Mesendoderm (in vitro differentiated cells): ENCODE measurements around the gene AP2A2.

Source experiments
- DNase-seq: peaks from one replicate; pipeline ENCODE4 v3.0.0; 2013
- H2AK5ac ChIP-seq: 2 replicates; pipeline ENCODE4 v1.6.1; 2013; ENCODE audit warnings: low read length, inconsistent platforms
- H2BK120ac ChIP-seq: 2 replicates; pipeline ENCODE4 v1.6.1; 2013; ENCODE audit warnings: low read depth, mild to moderate bottlenecking, low read length, moderate library complexity, mixed read lengths
- H2BK15ac ChIP-seq: replicated peaks from 2 replicates; pipeline ENCODE4 v1.6.1; 2013; ENCODE audit warnings: low read depth, mild to moderate bottlenecking, moderate library complexity
- H2BK5ac ChIP-seq: 2 replicates; pipeline ENCODE4 v1.6.1; 2013; ENCODE audit warnings: low read length, inconsistent platforms
- H3K18ac ChIP-seq: 2 replicates; pipeline ENCODE4 v1.6.1; 2013; ENCODE audit warnings: mild to moderate bottlenecking, low read length, mixed read lengths
- H3K23ac ChIP-seq: one replicate; pipeline ENCODE4 v1.6.1; 2013; ENCODE audit warnings: low read length
- H3K27ac ChIP-seq: 2 replicates; pipeline ENCODE4 v1.5.1; 2013; ENCODE audit warnings: low read depth, mild to moderate bottlenecking, inconsistent platforms, low read length, moderate library complexity
- H3K27me3 ChIP-seq: 2 replicates; pipeline ENCODE4 v1.6.1; 2013; ENCODE audit warnings: low read length, control low read depth, mild to moderate bottlenecking, inconsistent platforms; ENCODE audit not compliant: insufficient read depth, poor library complexity
- H3K36me3 ChIP-seq: 2 replicates; pipeline ENCODE4 v1.6.1; 2013; ENCODE audit warnings: low read length, inconsistent platforms; ENCODE audit not compliant: control insufficient read depth, insufficient read depth
- H3K4ac ChIP-seq: one replicate; pipeline ENCODE4 v1.6.1; 2013; ENCODE audit warnings: low read depth, mild to moderate bottlenecking, low read length, moderate library complexity
- H3K4me1 ChIP-seq: 2 replicates; pipeline ENCODE4 v1.6.1; 2013; ENCODE audit warnings: low read depth, low read length, inconsistent platforms; ENCODE audit not compliant: control insufficient read depth
- H3K4me2 ChIP-seq: 2 replicates; pipeline ENCODE4 v1.6.1; 2013; ENCODE audit warnings: low read length
- H3K4me3 ChIP-seq: 2 replicates; pipeline ENCODE4 v1.5.1; 2013; ENCODE audit warnings: mild to moderate bottlenecking, low read length
- H3K56ac ChIP-seq: one replicate; pipeline ENCODE4 v1.6.1; 2013; ENCODE audit warnings: low read length
- H3K79me1 ChIP-seq: 2 replicates; pipeline ENCODE4 v1.6.1; 2013; ENCODE audit warnings: low read length, inconsistent platforms
- H3K79me2 ChIP-seq: 2 replicates; pipeline ENCODE4 v1.6.1; 2013; ENCODE audit warnings: mild to moderate bottlenecking, low read length; ENCODE audit not compliant: control insufficient read depth, insufficient read depth
- H3K9ac ChIP-seq: 2 replicates; pipeline ENCODE4 v1.6.1; 2013; ENCODE audit warnings: low read length, inconsistent platforms
- H4K5ac ChIP-seq: one replicate; pipeline ENCODE4 v1.6.1; 2013; ENCODE audit warnings: low read length
- H4K8ac ChIP-seq: one replicate; pipeline ENCODE4 v1.6.1; 2013; ENCODE audit warnings: low read depth, mild to moderate bottlenecking, control low read depth, low read length, moderate library complexity
- WGBS: extraction: QIAGEN DNeasy Blood & Tissue Kit; methylation state at CpG from one replicate; pipeline ENCODE4 v1.1.7; 2013; ENCODE audit warnings: low lambda C conversion rate, missing lambda C conversion rate; ENCODE audit not compliant: insufficient coverage; ENCODE audit errors: extremely low coverage; 5-methylcytosine and 5-hydroxymethylcytosine counted together

AP2A2 gene

GRCh38 chr11:1010551-1011319, 85.1 kb downstream of the AP2A2 start:
- H3K4ac ChIP-seq: no peak overlapping the region
- H3K4me2 ChIP-seq: no peak overlapping the region
- no CpG with 5 or more reads among the region's 35 CpGs for WGBS
- no peaks in the 10 kb centered on the region for H3K27me3 ChIP-seq
- no peak for DNase-seq
- H3K56ac ChIP-seq: no peak overlapping the region
- no peaks in the 10 kb centered on the region for H3K79me2 ChIP-seq
- no peak overlapping the region for H3K4me3 ChIP-seq
- no peaks in the 10 kb centered on the region for H3K4me1 ChIP-seq
- no peak overlapping the region for H4K8ac ChIP-seq
- no peak overlapping the region for H3K9ac ChIP-seq
- H3K27ac ChIP-seq: no peak overlapping the region
- H4K5ac ChIP-seq: no peak overlapping the region
- H3K36me3 ChIP-seq: peaks cover 13% of the 10 kb centered on the region
- H2BK5ac ChIP-seq: no peak overlapping the region
- no peak overlapping the region for H2BK15ac ChIP-seq
- H2AK5ac ChIP-seq: no peak overlapping the region
- H2BK120ac ChIP-seq: no peak overlapping the region
- H3K23ac ChIP-seq: no peak overlapping the region
- no peak overlapping the region for H3K18ac ChIP-seq
- H3K79me1 ChIP-seq: no peaks in the 10 kb centered on the region

- Histone ChIP-seq H3K18ac (no peak overlapping the region), H3K9ac (no peak overlapping the region), H2AK5ac (no peak overlapping the region), H3K4me2 (no peak overlapping the region), H3K4me1 (no peaks in the 10 kb centered on the region), H3K36me3 (peaks cover 13% of the 10 kb centered on the region), H3K4ac (no peak overlapping the region), H3K27me3 (no peaks in the 10 kb centered on the region), H4K5ac (no peak overlapping the region), H2BK5ac (no peak overlapping the region), H3K79me1 (no peaks in the 10 kb centered on the region), H4K8ac (no peak overlapping the region), H3K23ac (no peak overlapping the region), H3K56ac (no peak overlapping the region), H2BK120ac (no peak overlapping the region), H3K79me2 (no peaks in the 10 kb centered on the region), H3K4me3 (no peak overlapping the region), H2BK15ac (no peak overlapping the region), H3K27ac (no peak overlapping the region)
- WGBS: no CpG with 5 or more reads among the region's 17 CpGs
- DNase-seq: no peak
Measured at GRCh38 chr11:1011320-1011698, 85.6 kb downstream of the AP2A2 start.

- Histone ChIP-seq H3K79me1 (peaks cover 8% of the 10 kb centered on the region), H3K4ac (no peak overlapping the region), H3K36me3 (peaks cover 10% of the 10 kb centered on the region), H2BK15ac (no peak overlapping the region), H4K8ac (no peak overlapping the region), H3K27ac (no peak overlapping the region), H3K27me3 (no peaks in the 10 kb centered on the region), H3K9ac (no peak overlapping the region), H3K4me3 (no peak overlapping the region), H3K23ac (no peak overlapping the region), H3K79me2 (no peaks in the 10 kb centered on the region), H2BK5ac (no peak overlapping the region), H3K4me1 (no peaks in the 10 kb centered on the region), H3K56ac (no peak overlapping the region), H2BK120ac (no peak overlapping the region), H2AK5ac (no peak overlapping the region), H3K4me2 (no peak overlapping the region), H3K18ac (no peak overlapping the region), H4K5ac (no peak overlapping the region)
- no peak for DNase-seq
- WGBS: no CpG with 5 or more reads among the region's 17 CpGs
Measured at GRCh38 chr11:1012291-1012690, 86.6 kb downstream of the AP2A2 start.

- H3K4me3 ChIP-seq: no peak overlapping the region
- no peak overlapping the region for H2AK5ac ChIP-seq
- H2BK120ac ChIP-seq: no peak overlapping the region
- H3K4me2 ChIP-seq: no peak overlapping the region
- H3K79me1 ChIP-seq: peaks cover 11% of the 10 kb centered on the region
- H4K5ac ChIP-seq: no peak overlapping the region
- no peak overlapping the region for H3K18ac ChIP-seq
- H2BK15ac ChIP-seq: no peak overlapping the region
- no peaks in the 10 kb centered on the region for H3K27me3 ChIP-seq
- no peak overlapping the region for H3K56ac ChIP-seq
- H3K27ac ChIP-seq: no peak overlapping the region
- no CpG with 5 or more reads among the region's 28 CpGs for WGBS
- H3K4ac ChIP-seq: no peak overlapping the region
- no peak overlapping the region for H3K9ac ChIP-seq
- peaks cover 10% of the 10 kb centered on the region for H3K36me3 ChIP-seq
- no peaks in the 10 kb centered on the region for H3K4me1 ChIP-seq
- no peak overlapping the region for H2BK5ac ChIP-seq
- DNase-seq: no peak
- no peak overlapping the region for H3K23ac ChIP-seq
- no peak overlapping the region for H4K8ac ChIP-seq
- H3K79me2 ChIP-seq: no peaks in the 10 kb centered on the region
Measured at GRCh38 chr11:1012740-1013630, 87.3 kb downstream of the AP2A2 start.

- Histone ChIP-seq H3K27ac (no peak overlapping the region), H3K23ac (no peak overlapping the region), H2BK15ac (no peak overlapping the region), H3K18ac (no peak overlapping the region), H3K4me2 (no peak overlapping the region), H2AK5ac (no peak overlapping the region), H3K9ac (no peak overlapping the region), H3K79me2 (no peaks in the 10 kb centered on the region), H3K4me3 (no peak overlapping the region), H3K56ac (no peak overlapping the region), H4K5ac (no peak overlapping the region), H2BK120ac (no peak overlapping the region), H3K27me3 (no peaks in the 10 kb centered on the region), H3K4me1 (no peaks in the 10 kb centered on the region), H3K4ac (no peak overlapping the region), H2BK5ac (no peak overlapping the region), H3K79me1 (peaks cover 11% of the 10 kb centered on the region), H3K36me3 (peaks cover 10% of the 10 kb centered on the region), H4K8ac (no peak overlapping the region)
- WGBS: no CpG with 5 or more reads among the region's 12 CpGs
- no peak for DNase-seq
Measured at GRCh38 chr11:1013631-1013935, 87.9 kb downstream of the AP2A2 start.
